Stomach (tissue), 4 donors: Measurements from ENCODE around the gene RPTOR.

Source experiments
- EP300 ChIP-seq: sonication (generic); formaldehyde crosslinking; IDR thresholded peaks from one replicate; pipeline ENCODE4 v1.6.1; 2017; ENCODE audit warnings: antibody characterized with exemption
- POLR2A ChIP-seq, 4 donors: fragments of 450-650 bp; IDR thresholded peaks; one replicate each; pipeline ENCODE4 v1.6.1; 2016; ENCODE audit warnings: antibody characterized with exemption in 4 of 4, control low read depth in 2 of 4, mild to moderate bottlenecking in 1 of 4, moderate library complexity in 1 of 4
- POLR2AphosphoS5 ChIP-seq, 3 donors: sonication (generic); formaldehyde crosslinking; IDR thresholded peaks; one replicate each; pipeline ENCODE4 v1.6.1; 2016; ENCODE audit warnings: antibody characterized with exemption in 3 of 3
- TF ChIP-seq, protein P1 (sequence below), 7 experiments: fragments of 450-650 bp in 4 of 7; fragments of 200-600 bp in 3 of 7; sonication (generic) in 3 of 7; IDR thresholded peaks; one replicate each; pipeline ENCODE4 v1.5.1; 2016 to 2019; ENCODE audit warnings: antibody characterized with exemption in 7 of 7, control low read depth in 2 of 7, mild to moderate bottlenecking in 1 of 7

DNA sequence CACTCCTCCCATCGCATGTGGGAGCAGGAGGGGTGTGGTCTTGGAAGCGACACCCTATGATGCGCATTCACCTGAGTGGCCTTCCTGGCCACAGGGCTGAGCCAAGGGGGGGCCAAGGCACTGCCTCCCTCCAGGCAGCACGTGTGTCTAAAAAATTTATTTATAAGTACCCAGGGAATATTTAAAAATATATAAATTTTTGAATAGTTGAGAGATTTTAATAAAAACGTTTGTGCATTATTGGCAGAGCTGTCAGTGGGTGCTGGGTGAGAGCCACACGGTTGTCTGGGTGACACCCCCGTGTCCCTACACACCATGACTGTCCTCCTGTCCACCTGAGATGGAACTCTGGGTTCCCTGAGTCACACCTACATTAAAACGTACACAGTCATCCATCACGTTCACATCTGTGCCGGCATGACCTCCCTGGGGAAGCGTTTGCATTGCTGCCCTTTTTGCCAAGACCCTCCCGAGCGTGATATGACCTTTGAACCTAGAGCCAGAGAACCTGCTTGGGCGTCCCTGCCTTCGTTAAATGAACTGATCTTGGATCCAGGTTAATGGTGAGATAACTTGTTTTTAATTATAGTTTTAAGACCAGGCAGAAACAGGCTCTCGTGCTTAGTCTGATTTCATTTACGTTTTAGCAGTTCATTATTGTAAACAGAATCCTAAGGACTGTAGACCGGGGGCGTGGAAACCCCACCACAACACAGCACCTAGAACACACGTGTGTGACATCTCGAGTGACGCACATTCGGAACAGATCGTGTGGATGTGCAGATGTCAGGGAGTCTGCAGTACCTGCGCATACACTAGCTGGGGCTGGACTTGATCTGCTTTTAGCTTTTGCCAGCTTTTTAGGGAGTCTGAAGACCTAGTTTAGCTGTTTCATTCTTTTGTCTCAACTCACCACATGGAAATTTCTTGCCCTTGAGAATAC lies 254.2 kb downstream of the RPTOR start:
- TF ChIP-seq, protein P1, sequence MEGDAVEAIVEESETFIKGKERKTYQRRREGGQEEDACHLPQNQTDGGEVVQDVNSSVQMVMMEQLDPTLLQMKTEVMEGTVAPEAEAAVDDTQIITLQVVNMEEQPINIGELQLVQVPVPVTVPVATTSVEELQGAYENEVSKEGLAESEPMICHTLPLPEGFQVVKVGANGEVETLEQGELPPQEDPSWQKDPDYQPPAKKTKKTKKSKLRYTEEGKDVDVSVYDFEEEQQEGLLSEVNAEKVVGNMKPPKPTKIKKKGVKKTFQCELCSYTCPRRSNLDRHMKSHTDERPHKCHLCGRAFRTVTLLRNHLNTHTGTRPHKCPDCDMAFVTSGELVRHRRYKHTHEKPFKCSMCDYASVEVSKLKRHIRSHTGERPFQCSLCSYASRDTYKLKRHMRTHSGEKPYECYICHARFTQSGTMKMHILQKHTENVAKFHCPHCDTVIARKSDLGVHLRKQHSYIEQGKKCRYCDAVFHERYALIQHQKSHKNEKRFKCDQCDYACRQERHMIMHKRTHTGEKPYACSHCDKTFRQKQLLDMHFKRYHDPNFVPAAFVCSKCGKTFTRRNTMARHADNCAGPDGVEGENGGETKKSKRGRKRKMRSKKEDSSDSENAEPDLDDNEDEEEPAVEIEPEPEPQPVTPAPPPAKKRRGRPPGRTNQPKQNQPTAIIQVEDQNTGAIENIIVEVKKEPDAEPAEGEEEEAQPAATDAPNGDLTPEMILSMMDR (IDR thresholded peaks at IDR 0.05) = no peak
- TF ChIP-seq POLR2A (IDR thresholded peaks at IDR 0.05) = no peak
- no peak for TF ChIP-seq POLR2AphosphoS5 (IDR thresholded peaks at IDR 0.05)
- TF ChIP-seq EP300 = no peak
